DMS53 treated with DMSO at 0.1 percent for 48 hours (cell line): ENCODE results near the gene SLC6A7.

ENCODE experiments used
- DNase-seq: peaks from one replicate; lab custom pipeline; 2025; ENCODE audit not compliant: unreplicated experiment; lab: John Stamatoyannopoulos, UW

The SLC6A7 gene

DNA sequence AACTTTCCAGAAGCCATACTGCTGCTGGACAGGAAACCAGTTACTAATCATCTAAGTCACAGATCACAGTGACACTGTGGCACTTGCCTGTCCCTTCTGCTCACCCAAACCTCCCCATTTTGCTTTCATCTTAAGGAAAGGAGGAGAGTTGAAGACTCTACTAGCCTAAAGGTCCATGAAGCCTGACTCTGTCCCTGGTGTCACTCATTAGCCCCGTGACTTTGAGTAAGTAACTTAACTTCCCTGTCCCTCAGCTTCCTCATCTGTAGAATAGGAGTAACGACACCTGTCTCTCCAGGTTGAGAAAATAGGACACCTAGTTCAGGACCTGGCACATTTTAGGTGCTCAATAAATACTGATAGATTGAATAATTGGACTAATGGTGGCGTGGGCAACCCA, 536 bp upstream of the SLC6A7 start:
- DNase-seq: no peak

DNA sequence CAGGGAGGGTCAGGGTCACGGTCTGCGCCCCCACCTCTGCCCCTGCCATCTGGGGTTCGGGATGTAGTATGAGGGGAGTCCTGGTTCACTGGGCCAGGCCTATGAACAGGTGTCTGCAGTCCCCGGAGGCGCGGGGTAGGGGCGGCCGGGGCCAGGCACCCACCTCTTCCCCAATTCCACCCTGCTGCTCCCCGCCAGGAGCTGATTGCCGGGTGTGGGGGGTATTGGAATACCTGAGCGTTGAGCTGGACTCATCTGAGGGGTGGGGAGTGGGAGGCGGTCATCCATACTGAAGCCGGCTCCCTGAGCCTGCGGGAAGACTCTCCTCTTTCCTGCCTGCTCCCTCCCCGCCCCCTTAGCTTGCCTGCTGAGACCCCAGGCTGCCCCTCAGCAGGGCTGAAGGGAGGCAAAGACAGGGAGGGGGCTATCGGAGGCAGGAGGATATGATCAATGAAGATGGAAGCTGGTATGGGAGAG, 679 bp downstream of the SLC6A7 start:
- DNase-seq: no peak

DNA sequence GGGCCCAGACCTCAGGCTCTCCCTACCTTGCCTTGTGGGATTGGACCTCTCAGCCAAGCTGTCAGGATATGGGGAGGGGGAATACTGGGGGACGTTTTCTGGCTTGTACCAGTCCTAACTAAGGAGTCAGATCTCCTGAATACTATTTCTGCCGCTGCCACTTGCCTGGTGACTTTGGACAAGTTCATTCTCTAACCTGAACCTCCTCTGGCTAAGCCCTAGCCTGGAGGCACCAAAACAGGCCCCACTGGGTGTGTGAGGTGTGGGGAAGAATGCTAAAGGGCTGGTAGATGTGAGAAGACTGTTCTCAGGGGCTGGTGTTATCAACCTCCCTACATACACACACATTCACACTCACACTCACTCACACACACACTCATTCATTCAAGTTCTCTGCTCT, 1.1 kb downstream of the SLC6A7 start:
- DNase-seq: no peak

DNA sequence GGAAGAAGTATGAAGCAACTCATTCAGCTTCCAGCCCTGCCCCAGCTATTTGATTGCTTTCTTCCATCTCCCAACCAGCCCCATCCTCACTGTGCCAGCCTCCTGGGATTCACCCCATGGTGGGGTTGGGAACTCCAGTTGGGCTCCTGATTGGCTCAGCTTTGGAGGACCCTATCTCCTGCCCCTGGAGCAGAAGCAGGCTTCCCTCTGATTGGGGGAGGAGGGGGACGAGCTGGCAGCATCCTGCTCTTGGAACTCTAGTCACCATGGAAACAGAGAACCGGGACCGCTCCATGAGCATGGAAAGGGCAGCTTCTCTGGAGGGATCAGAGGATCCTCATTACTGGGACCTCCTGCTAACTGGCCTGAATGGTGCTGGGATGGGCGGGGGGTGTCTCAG, 2.6 kb downstream of the SLC6A7 start:
- DNase-seq: no peak

GRCh38 chr5:150195736-150196485, 6.0 kb downstream of the SLC6A7 start:
- DNase-seq: no peak

DNA sequence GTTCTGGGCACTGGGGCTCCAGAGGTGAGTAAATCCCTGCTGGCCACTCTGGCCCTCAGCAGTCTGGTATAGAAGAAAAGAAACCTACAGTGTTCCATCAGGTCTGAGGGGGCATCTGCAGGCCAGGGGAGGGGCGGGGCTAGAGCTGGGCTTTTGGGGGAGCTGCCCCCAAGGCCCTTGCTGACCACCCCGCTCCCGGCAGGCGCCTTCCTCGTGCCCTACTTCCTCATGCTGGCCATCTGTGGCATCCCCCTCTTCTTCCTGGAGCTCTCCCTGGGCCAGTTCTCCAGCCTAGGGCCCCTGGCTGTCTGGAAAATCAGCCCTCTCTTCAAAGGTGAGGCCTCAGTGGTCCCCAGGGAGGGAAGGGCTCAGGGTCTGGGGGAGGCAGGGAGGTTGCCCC, 6.7 kb downstream of the SLC6A7 start:
- no peak for DNase-seq

DNA sequence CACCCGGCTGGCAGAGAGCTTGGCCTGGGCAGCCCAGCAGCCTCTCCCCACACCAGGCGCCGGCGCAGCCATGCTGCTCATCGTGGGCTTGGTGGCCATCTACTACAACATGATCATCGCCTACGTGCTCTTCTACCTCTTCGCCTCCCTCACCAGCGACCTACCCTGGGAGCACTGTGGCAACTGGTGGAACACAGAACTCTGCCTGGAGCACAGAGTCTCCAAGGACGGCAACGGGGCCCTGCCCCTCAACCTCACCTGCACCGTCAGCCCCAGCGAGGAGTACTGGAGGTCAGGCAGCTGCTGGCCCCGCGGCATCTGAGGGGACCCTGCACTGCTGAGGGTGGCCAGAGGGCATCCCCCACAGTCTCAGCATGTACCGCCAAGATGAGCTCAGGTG, 7.1 kb downstream of the SLC6A7 start:
- no peak for DNase-seq

GRCh38 chr5:150197476-150197875, 7.6 kb downstream of the SLC6A7 start:
- no peak for DNase-seq

DNA sequence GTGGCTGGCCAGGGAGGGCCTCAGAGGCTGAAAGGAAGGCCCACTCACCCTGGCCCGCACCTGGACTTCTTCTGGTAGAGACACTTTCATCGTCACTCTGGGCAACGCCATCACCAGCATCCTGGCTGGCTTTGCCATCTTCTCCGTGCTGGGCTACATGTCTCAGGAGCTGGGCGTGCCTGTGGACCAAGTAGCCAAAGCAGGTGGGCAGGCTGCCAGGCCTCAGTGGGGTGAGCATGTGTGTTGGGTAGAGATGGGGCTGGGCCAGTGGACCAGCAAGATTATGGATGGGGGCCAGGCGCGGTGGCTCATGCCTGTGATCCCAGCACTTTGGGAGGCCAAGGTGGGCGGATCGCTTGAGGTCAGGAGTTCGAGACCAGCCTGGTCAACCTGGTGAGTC, 12.6 kb downstream of the SLC6A7 start:
- no peak for DNase-seq

GRCh38 chr5:150203832-150204589, 14.1 kb downstream of the SLC6A7 start:
- no peak for DNase-seq

GRCh38 chr5:150204590-150204960, 14.7 kb downstream of the SLC6A7 start:
- DNase-seq: no peak

- no peak for DNase-seq
Measured at GRCh38 chr5:150206098-150206778, 16.4 kb downstream of the SLC6A7 start.

DNA sequence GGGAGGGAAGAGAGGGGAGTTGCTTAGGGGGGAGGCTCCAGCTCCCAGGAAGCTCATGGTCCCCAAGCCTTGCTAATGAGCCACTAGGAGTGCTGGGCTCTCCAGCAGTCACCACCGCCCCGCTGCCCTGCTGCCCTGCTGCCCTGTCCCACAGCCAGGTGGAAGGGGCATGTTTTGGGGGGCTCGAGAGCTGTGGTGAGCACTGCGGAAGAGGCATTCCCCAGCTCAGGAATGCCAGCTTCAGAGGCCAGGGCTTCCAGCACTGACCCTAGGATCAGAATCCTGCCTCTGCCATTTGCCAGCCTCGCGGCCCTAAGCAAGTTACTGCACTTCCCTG, 16.9 kb downstream of the SLC6A7 start:
- no peak for DNase-seq

DNA sequence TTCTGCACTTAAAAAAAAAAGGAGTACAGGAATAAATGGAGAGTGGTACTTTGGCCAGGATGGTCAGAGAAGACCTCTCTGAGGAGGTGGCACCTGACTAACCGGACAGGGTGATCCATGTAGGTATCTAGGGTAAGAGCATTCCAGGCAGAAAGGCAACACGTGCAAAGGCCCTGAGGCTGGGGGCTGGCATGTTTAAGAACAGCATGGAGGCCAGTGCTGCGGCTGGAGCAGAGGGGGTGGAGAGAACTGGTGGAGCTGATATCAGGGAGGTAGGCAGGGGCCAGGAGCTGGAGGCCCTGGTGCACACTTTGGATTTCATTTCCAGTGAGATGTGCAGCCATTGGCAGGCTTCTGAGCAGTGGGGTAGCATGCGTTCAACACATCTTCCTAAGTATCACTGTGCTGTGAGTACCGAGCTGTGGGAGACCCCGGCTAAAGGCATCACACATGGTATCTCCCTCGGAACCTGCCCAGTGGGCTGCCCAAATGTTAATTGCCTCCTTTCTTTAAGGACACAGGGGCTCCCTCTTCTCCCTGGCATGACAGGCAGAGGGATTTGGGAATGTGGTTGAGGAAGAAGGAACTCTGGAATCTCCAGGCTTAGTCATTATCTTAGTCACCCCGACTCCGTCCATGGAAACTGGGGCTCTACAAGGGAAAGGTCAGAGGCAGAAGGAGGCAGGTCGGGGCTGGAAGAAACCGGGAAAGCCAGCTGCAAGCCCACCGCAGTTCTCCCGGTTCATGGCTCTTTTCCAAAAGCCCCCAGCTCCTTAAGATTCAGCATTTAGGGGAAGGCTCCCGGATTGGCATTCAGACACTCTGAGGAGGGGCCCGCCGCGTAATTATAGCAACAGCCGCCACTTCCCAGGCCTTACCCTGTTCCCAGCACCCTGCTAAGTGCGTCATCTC, 18.6 kb downstream of the SLC6A7 start:
- no peak for DNase-seq

DNA sequence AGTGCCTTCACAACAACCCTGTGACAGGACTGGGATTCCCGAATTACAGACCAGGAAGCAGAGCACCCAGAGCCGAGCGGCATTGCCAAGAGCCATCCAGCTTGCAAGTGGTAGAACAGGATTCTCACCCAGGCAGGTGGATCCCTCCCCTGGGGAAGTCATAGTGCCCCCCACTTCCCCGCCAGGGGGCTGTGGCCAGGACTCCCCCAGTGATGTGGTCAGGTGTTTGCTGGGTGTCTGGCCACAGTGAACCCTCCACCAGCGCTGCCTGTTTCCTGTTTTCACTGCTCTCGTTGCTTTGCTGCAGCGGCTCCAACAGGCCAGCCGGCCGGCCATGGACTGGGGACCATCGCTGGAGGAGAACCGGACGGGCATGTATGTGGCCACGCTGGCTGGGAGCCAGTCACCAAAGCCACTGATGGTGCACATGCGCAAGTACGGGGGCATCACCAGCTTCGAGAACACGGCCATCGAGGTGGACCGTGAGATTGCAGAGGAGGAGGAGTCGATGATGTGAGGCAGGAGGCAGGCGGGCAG, 19.3 kb downstream of the SLC6A7 start:
- peak; percentile 79 for DNase-seq

DNA sequence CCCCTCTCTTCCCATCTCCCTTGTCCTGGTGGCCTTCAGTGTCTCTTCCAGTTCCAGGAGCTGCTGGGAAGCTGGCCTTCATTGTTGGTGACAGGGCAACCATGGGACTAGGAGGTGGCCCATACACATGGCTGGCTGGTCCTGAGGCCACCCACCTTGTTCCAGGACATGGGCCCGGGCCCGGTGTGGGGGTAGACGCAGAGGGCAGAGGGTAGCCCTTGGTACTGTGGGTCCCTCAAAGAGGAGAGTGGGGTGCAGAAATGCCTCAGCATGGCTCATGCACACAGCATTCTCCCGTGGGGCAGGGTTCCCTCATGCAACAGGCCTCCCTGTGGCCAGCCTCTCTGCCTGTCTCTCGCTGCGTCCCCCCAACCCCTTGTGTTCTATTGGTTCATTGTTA, 20.8 kb downstream of the SLC6A7 start:
- DNase-seq: no peak

DNA sequence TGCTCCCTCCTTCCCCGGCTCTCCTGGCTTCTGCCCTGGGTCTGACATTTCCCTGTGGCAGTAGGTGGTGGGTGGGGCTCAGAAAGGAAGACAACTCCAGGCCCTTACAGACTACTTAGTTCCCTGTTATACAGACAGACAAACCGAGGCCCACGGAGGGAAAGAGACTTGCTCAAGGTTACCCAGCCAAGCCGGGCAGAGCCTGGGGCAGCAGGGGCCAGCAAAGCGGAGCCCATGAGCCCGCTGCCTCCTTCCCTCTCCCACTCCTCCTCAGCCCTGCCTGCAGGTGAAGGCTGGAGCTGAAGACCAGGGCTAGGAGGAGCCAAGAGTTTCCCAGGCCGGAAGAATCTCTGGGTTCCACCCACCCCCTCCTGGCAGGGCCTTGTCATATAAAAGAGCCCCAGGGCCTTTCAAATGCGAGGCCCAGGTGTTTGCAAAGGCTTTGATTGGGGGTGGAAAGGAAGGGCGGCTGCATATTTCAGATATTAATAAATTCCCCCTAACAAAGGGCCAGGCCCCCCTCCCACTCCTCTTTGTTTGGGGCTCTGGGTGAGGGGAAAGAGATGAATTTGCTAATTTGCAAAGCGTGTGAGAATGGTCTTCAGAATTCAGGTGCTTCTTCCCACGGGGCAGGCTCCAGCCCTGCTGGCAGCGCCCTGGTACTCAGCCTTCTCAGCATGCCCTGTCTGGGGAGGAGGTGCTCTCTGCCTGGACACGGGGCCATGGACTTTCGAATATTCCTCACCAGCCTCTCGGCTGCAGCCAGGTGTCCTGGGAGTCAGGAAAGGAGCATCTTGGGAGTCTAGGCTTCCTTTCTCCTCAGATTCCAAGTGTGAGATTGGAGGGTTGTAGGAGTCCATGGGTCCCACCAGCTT, 21.5 kb downstream of the SLC6A7 start:
- no peak for DNase-seq

DNA sequence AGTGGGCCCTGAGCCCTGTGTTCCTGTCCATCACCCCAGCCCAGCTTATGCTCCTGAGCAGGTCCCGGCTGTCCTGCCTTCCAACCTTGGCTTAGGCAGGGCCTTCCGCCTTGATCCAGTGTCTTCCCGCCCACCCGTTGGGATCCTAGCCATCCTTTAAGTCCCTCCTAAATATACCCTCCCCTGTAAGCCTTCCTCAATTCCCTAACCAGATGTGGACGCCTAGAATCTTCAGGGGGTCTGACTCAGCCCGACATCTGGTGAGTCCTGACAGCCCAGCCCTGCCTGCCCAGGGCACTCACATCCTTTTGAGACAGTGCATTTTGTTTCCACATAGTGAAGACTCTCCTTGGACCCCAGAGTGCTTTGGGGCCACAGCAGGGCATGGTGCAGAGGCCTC, 23.7 kb downstream of the SLC6A7 start:
- no peak for DNase-seq

GRCh38 chr5:150214289-150214688, 24.4 kb downstream of the SLC6A7 start:
- DNase-seq: no peak
